ENCODE data around the gene PPID. TPM values are rescaled to one million over a fixed set of nuclear protein-coding genes. Genes with fewer than 3 reads are reported as not detected.
"Not testable (repeated sequence)": the region's sequence is repeated elsewhere in the genome, so short reads cannot be mapped to it uniquely, and the experiment has no call there.

The PPID gene
- total RNA-seq, 1 experiment from 2014 or later: 53.5 TPM

DNA sequence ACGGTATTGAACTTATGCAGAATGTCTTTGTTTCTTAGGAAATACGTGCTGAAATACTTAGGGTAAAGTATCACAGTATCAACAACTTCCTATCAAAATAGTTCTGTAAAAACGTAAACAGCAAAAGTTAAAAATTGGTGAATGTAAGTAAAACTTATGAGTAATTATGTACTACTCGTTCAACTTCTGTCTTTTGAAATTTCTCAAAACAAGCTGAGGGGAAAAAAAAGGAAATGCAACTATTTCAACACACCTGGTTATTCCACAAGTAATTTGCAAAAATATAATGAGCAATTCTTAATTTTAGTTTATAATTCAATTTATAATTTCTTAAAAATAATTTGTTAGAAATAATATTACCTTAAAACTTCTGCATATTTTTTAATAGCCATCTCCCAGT is 8.3 kb downstream of the PPID start:
- Histone ChIP-seq H2AFZ (ENCODE audit: low read length) (no peak overlapping the region), H3K79me1 (ENCODE audit: insufficient read depth, low read depth, low read length, poor library complexity, severe bottlenecking) (peaks cover 2% of the 10 kb centered on the region), H2AK5ac (ENCODE audit: insufficient read length, low read length) (no peak overlapping the region), H3K27ac (ENCODE audit: insufficient read length, low read depth, low read length) (no peak overlapping the region), H3K18ac (ENCODE audit: insufficient read length, low read depth, low read length) (no peak overlapping the region), H3K4me2 (ENCODE audit: insufficient read depth, insufficient read length, low read length) (no peak overlapping the region), H3K14ac (ENCODE audit: insufficient read depth, low read length) (no peak overlapping the region), H2BK120ac (ENCODE audit: low read depth, low read length, poor library complexity, severe bottlenecking) (no peak overlapping the region), H4K5ac (ENCODE audit: insufficient read length, low read depth, low read length) (no peak overlapping the region), H3K23me2 (ENCODE audit: insufficient read length, low read depth, low read length, poor library complexity, severe bottlenecking) (no peaks in the 10 kb centered on the region), H2BK15ac (ENCODE audit: low read depth, low read length) (no peak overlapping the region), H3K9ac (ENCODE audit: extremely low read depth, insufficient read length, low read length) (no peak overlapping the region), H3K4me1 (ENCODE audit: insufficient read depth, low read length) (no peaks in the 10 kb centered on the region), H3K9me3 (ENCODE audit: control insufficient read depth, low read depth, low read length) (no peaks in the 10 kb centered on the region), H3K56ac (ENCODE audit: insufficient read length, low read depth, low read length) (no peak overlapping the region), H3T11ph (ENCODE audit: low read length) (no peak overlapping the region), H4K91ac (ENCODE audit: insufficient read length, low read depth, low read length) (no peak overlapping the region), H3K27me3 (ENCODE audit: insufficient read depth, low read length) (no peaks in the 10 kb centered on the region), H2BK20ac (ENCODE audit: low read depth, low read length, poor library complexity, severe bottlenecking) (no peak overlapping the region), H3K79me2 (ENCODE audit: insufficient read depth, low read length) (0 out of 2 replicates have a peak, but pooled peaks cover 1% of the 10 kb centered on the region), H4K8ac (replicated peaks; ENCODE audit: insufficient read length, low read depth, low read length) (no peak overlapping the region), H2BK5ac (ENCODE audit: insufficient read length, low read length) (no peak overlapping the region), H3K23ac (ENCODE audit: insufficient read length, low read depth, low read length) (no peak overlapping the region), H2BK12ac (ENCODE audit: insufficient read length, low read depth, low read length) (no peak overlapping the region), H4K20me1 (ENCODE audit: control insufficient read depth, insufficient read depth, insufficient read length) (no peaks in the 10 kb centered on the region), H3K4ac (ENCODE audit: low read depth, low read length) (no peak overlapping the region)
- Mint-ChIP-seq H3K27ac (no peak overlapping the region), H3K27me3 (ENCODE audit: low read depth) (no peaks in the 10 kb centered on the region), H3K9me3 (no peaks in the 10 kb centered on the region), H3K36me3 (ENCODE audit: insufficient read depth in 1 of 3, low read depth in 3 of 3) (peaks cover 53 to 91% (median 89%) of the 10 kb centered on the region in 3 experiments), H3K4me3 (no peak overlapping the region), H3K4me1 (no peaks in the 10 kb centered on the region)
- no CpG with 5 or more reads among the region's 4 CpGs for WGBS (ENCODE audit: extremely low coverage, insufficient read length, low lambda C conversion rate)
- DNase-seq: no peak
- TF ChIP-seq CTCF (conservative IDR thresholded peaks at IDR 0.05): no peak

- not testable (repeated sequence) for H3K23ac ChIP-seq (ENCODE audit: insufficient read length, low read depth, low read length); H3K56ac ChIP-seq (ENCODE audit: insufficient read length, low read depth, low read length); H2BK15ac ChIP-seq (ENCODE audit: low read depth, low read length); H2BK20ac ChIP-seq (ENCODE audit: low read depth, low read length, poor library complexity, severe bottlenecking); H2BK12ac ChIP-seq (ENCODE audit: insufficient read length, low read depth, low read length); H3K9me3 Mint-ChIP-seq; H3K18ac ChIP-seq (ENCODE audit: insufficient read length, low read depth, low read length); H3K4ac ChIP-seq (ENCODE audit: low read depth, low read length); H3K27ac ChIP-seq (ENCODE audit: insufficient read length, low read depth, low read length); H4K8ac ChIP-seq (replicated peaks; ENCODE audit: insufficient read length, low read depth, low read length); H3K79me2 ChIP-seq (ENCODE audit: insufficient read depth, low read length); DNase-seq; H2BK5ac ChIP-seq (ENCODE audit: insufficient read length, low read length); H3K9me3 ChIP-seq (ENCODE audit: control insufficient read depth, low read depth, low read length); H4K91ac ChIP-seq (ENCODE audit: insufficient read length, low read depth, low read length); H3T11ph ChIP-seq (ENCODE audit: low read length); H3K27me3 ChIP-seq (ENCODE audit: insufficient read depth, low read length); H4K20me1 ChIP-seq (ENCODE audit: control insufficient read depth, insufficient read depth, insufficient read length); H3K27me3 Mint-ChIP-seq (ENCODE audit: low read depth); H3K14ac ChIP-seq (ENCODE audit: insufficient read depth, low read length); H3K4me2 ChIP-seq (ENCODE audit: insufficient read depth, insufficient read length, low read length); H2AFZ ChIP-seq (ENCODE audit: low read length); H3K4me1 ChIP-seq (ENCODE audit: insufficient read depth, low read length); H2AK5ac ChIP-seq (ENCODE audit: insufficient read length, low read length); H4K5ac ChIP-seq (ENCODE audit: insufficient read length, low read depth, low read length); H3K4me1 Mint-ChIP-seq; H3K23me2 ChIP-seq (ENCODE audit: insufficient read length, low read depth, low read length, poor library complexity, severe bottlenecking); H3K79me1 ChIP-seq (ENCODE audit: insufficient read depth, low read depth, low read length, poor library complexity, severe bottlenecking); H3K9ac ChIP-seq (ENCODE audit: extremely low read depth, insufficient read length, low read length); H2BK120ac ChIP-seq (ENCODE audit: low read depth, low read length, poor library complexity, severe bottlenecking); H3K27ac Mint-ChIP-seq; H3K4me3 Mint-ChIP-seq
- H3K36me3 Mint-ChIP-seq (ENCODE audit: insufficient read depth in 1 of 3, low read depth in 3 of 3): peaks cover 39 to 82% (median 81%) of the 10 kb centered on the region in 3 experiments; a peak in 6 of 7 replicates
- WGBS (ENCODE audit: extremely low coverage, insufficient read length, low lambda C conversion rate): no CpG with 5 or more reads among the region's 4 CpGs
These were observed 10.6 kb downstream of the PPID start for GRCh38 chr4:158712622-158713021.
